HCT116 (cell line): ENCODE measurements around the gene FERMT2.

Experiments
- EGR1 ChIP-seq: IDR thresholded peaks from 2 replicates; pipeline ENCODE4 v1.6.1; 2012; ENCODE audit warnings: low read depth
- FOSL1 ChIP-seq: IDR thresholded peaks from 2 replicates; pipeline ENCODE4 v1.6.1; 2012; ENCODE audit warnings: low read depth
- POLR2A ChIP-seq: IDR thresholded peaks from 2 replicates; pipeline ENCODE4 v1.7.0; 2011; ENCODE audit warnings: borderline replicate concordance; ENCODE audit not compliant: insufficient read depth, insufficient read length; ENCODE audit errors: extremely low read depth
- POLR2AphosphoS5 ChIP-seq: IDR thresholded peaks from 2 replicates; pipeline ENCODE4 v1.6.1; 2011; ENCODE audit warnings: mild to moderate bottlenecking, low read depth, low read length, moderate library complexity
- SIN3A ChIP-seq: IDR thresholded peaks from 2 replicates; pipeline ENCODE4 v1.6.1; 2012; ENCODE audit warnings: low read depth
- SP1 ChIP-seq: IDR thresholded peaks from 2 replicates; pipeline ENCODE4 v1.6.1; 2012; ENCODE audit warnings: low read depth
- ZFX ChIP-seq: fragments of 450-650 bp; IDR thresholded peaks from 2 replicates; pipeline ENCODE4 v1.6.1; 2017
- TF ChIP-seq, protein P1 (sequence below): IDR thresholded peaks from 2 replicates; pipeline ENCODE4 v1.6.1; 2012; ENCODE audit warnings: low read depth
- TF ChIP-seq, protein P2 (sequence below), 3 experiments: fragments of 200-600 bp in 1 of 3; sonication (generic) in 1 of 3; IDR thresholded peaks in 2 of 3; conservative IDR thresholded peaks in 1 of 3; 2 replicates each; pipeline ENCODE4 v1.5.1; 2012 to 2017; ENCODE audit warnings: low read depth in 2 of 3, low read length in 2 of 3, antibody characterized with exemption in 1 of 3, borderline replicate concordance in 1 of 3, control low read depth in 1 of 3, mild to moderate bottlenecking in 1 of 3, mixed read lengths in 1 of 3, mixed run types in 1 of 3, moderate library complexity in 1 of 3; ENCODE audit not compliant: insufficient read depth in 1 of 3
- TF ChIP-seq, protein P3 (sequence below): IDR thresholded peaks from 2 replicates; pipeline ENCODE4 v1.6.1; 2011; ENCODE audit warnings: mild to moderate bottlenecking, low read length, moderate library complexity; ENCODE audit not compliant: insufficient replicate concordance; ENCODE audit errors: extremely low read depth
- TF ChIP-seq, protein P4 (sequence below): IDR thresholded peaks from 2 replicates; pipeline ENCODE4 v1.6.1; 2012

DNA sequence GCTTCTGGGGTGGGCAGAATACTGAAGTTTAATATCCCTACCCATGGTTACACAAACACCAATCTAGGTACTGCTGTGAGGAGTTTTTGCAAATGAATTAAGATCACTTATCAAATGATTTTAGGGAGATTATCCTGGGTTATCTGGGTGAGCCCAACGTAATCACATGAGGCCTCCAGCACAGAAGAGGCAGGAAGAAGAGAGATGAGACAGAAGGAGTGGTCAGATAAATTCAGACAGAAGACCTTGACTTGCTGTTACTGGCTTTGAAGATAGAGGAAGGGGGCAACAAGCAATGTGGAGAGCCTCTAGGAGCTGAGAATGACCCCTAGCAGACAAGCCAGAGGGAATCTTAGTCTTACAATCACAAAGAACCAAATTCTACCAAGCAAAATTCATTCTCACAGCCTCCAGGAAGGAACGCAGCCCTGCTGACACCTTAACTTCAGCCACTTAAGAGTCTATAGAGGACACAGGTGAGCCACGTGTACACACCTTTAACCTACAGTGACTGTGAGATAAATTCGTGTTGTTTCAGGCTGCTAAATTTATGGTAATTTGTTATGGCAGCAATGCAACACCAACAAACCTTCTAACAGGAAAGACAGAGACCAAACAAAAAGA is 49.4 kb downstream of the FERMT2 start:
- TF ChIP-seq, protein P1, sequence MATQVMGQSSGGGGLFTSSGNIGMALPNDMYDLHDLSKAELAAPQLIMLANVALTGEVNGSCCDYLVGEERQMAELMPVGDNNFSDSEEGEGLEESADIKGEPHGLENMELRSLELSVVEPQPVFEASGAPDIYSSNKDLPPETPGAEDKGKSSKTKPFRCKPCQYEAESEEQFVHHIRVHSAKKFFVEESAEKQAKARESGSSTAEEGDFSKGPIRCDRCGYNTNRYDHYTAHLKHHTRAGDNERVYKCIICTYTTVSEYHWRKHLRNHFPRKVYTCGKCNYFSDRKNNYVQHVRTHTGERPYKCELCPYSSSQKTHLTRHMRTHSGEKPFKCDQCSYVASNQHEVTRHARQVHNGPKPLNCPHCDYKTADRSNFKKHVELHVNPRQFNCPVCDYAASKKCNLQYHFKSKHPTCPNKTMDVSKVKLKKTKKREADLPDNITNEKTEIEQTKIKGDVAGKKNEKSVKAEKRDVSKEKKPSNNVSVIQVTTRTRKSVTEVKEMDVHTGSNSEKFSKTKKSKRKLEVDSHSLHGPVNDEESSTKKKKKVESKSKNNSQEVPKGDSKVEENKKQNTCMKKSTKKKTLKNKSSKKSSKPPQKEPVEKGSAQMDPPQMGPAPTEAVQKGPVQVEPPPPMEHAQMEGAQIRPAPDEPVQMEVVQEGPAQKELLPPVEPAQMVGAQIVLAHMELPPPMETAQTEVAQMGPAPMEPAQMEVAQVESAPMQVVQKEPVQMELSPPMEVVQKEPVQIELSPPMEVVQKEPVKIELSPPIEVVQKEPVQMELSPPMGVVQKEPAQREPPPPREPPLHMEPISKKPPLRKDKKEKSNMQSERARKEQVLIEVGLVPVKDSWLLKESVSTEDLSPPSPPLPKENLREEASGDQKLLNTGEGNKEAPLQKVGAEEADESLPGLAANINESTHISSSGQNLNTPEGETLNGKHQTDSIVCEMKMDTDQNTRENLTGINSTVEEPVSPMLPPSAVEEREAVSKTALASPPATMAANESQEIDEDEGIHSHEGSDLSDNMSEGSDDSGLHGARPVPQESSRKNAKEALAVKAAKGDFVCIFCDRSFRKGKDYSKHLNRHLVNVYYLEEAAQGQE, result no peak
- TF ChIP-seq ZFX (no peak), POLR2A (no peak), SIN3A (no peak), FOSL1 (no peak), SP1 (no peak), EGR1 (no peak), POLR2AphosphoS5 (no peak)
- TF ChIP-seq, protein P2, sequence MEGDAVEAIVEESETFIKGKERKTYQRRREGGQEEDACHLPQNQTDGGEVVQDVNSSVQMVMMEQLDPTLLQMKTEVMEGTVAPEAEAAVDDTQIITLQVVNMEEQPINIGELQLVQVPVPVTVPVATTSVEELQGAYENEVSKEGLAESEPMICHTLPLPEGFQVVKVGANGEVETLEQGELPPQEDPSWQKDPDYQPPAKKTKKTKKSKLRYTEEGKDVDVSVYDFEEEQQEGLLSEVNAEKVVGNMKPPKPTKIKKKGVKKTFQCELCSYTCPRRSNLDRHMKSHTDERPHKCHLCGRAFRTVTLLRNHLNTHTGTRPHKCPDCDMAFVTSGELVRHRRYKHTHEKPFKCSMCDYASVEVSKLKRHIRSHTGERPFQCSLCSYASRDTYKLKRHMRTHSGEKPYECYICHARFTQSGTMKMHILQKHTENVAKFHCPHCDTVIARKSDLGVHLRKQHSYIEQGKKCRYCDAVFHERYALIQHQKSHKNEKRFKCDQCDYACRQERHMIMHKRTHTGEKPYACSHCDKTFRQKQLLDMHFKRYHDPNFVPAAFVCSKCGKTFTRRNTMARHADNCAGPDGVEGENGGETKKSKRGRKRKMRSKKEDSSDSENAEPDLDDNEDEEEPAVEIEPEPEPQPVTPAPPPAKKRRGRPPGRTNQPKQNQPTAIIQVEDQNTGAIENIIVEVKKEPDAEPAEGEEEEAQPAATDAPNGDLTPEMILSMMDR (IDR thresholded peaks at IDR 0.05 in 2 of 3, conservative IDR thresholded peaks at IDR 0.05 in 1 of 3; ENCODE audit: borderline replicate concordance in 1 of 3, insufficient read depth in 1 of 3, low read depth in 2 of 3, low read length in 2 of 3), result no peak
- TF ChIP-seq, protein P3, sequence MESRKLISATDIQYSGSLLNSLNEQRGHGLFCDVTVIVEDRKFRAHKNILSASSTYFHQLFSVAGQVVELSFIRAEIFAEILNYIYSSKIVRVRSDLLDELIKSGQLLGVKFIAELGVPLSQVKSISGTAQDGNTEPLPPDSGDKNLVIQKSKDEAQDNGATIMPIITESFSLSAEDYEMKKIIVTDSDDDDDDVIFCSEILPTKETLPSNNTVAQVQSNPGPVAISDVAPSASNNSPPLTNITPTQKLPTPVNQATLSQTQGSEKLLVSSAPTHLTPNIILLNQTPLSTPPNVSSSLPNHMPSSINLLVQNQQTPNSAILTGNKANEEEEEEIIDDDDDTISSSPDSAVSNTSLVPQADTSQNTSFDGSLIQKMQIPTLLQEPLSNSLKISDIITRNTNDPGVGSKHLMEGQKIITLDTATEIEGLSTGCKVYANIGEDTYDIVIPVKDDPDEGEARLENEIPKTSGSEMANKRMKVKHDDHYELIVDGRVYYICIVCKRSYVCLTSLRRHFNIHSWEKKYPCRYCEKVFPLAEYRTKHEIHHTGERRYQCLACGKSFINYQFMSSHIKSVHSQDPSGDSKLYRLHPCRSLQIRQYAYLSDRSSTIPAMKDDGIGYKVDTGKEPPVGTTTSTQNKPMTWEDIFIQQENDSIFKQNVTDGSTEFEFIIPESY, result no peak
- TF ChIP-seq, protein P4, sequence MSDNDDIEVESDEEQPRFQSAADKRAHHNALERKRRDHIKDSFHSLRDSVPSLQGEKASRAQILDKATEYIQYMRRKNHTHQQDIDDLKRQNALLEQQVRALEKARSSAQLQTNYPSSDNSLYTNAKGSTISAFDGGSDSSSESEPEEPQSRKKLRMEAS, result no peak
